ENCODE results near the gene SORD.
A peak's percentile ranks its signal among the peaks of the same experiment; 100 is the strongest.
"Not testable (repeated sequence)": the region's sequence is repeated elsewhere in the genome, so short reads cannot be mapped to it uniquely, and the experiment has no call there.

Gene SORD

GRCh38 chr15:45023659-45024225 is 747 bp downstream of the SORD start:
- DNase-seq (ENCODE audit: low read depth in 2 of 3, low spot score in 2 of 3) = no peak

DNA sequence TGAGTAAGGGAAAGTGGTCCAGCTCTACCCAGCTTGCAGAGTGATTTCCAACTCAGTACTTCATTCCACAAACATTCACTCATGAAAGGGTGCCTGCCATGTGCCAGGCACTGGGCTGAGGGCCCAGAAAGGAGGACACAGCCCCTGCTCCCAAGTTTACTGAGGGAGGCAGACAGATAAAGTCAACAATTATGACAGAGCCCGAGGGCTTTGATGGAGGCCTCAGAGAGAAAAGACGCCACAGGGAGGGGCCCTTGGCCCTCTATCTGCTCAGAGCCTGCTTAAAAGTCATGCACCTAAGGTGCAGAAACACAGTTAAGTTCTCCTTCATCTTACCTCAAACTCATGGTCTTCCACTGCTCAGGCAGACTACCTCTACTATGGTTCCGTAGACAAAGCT is 1.7 kb downstream of the SORD start:
- not testable (repeated sequence) for DNase-seq (ENCODE audit: low read depth in 2 of 3, low spot score in 2 of 3)

DNA sequence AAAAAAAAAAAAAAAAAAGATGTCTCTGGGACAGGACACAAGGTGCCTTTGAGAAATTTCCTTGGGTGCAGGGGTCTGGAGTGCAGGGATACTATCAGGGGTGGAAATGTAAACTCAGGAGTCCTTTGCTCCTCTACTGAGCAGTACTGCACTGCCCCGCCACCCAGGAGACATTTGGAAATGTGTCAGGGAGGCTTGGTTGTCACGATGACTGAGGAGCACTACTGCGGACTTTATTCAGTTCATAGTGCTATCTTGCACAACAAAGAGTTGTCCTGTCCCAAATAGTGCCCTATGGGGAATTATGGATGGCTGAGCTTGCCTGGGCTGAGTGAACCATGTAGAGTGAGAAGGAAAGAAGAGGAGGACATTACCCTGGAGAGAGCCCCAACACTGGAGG is 2.6 kb downstream of the SORD start:
- not testable (repeated sequence) for DNase-seq (ENCODE audit: low read depth in 2 of 3, low spot score in 2 of 3)

- no peak for DNase-seq (ENCODE audit: low read depth in 2 of 3, low spot score in 2 of 3)
These were observed 3.7 kb downstream of the SORD start for GRCh38 chr15:45026651-45027190.

DNA sequence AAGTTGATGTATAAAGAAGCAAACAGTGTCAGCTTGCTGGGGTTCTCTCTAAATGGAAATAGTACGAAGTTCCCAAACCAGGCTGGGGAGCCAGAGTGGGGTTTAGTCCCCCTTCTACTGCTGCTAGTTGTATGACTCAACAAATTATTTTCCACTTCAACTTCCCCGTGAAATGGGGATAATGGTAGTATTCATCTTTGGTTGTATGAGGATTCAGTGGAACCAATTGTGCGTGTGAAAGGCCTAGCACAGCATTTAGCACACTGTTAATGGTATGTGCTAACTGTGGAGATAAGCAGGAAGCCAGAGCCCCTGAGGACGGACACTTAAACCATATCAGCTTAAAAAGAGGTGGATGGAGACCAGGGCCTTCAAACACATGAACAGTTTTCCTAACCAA is 4.2 kb downstream of the SORD start:
- DNase-seq (ENCODE audit: low read depth in 2 of 3, low spot score in 2 of 3) = no peak

DNA sequence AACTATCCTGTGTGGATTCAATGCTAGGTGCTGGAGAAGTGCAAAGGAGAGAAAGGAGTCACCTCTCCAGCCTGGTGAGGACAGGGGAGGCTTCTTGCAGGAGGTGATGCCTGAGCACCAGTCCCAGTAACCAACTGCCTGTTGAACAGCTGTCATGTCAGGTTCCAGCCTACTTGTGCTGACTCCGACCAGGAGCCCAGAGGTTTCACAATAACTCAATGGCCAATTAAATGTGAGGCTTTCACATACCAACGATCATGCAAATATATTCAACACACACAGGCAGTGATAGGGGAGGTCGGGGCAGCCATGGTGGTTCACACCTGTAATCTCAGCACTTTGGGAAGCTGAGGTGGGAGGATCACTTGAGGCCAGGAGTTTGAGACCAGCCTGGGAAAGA is 7.7 kb downstream of the SORD start:
- DNase-seq (ENCODE audit: low read depth in 2 of 3, low spot score in 2 of 3) = no peak

- DNase-seq (ENCODE audit: low read depth in 2 of 3, low spot score in 2 of 3) = not testable (repeated sequence)
These were observed 8.6 kb downstream of the SORD start for GRCh38 chr15:45031522-45032028.

- not testable (repeated sequence) for DNase-seq (ENCODE audit: low read depth in 2 of 3, low spot score in 2 of 3)
These were observed 9.5 kb downstream of the SORD start for GRCh38 chr15:45032501-45032900.

GRCh38 chr15:45034087-45034486 is 11.1 kb downstream of the SORD start:
- not testable (repeated sequence) for DNase-seq (ENCODE audit: low read depth in 2 of 3, low spot score in 2 of 3)

DNA sequence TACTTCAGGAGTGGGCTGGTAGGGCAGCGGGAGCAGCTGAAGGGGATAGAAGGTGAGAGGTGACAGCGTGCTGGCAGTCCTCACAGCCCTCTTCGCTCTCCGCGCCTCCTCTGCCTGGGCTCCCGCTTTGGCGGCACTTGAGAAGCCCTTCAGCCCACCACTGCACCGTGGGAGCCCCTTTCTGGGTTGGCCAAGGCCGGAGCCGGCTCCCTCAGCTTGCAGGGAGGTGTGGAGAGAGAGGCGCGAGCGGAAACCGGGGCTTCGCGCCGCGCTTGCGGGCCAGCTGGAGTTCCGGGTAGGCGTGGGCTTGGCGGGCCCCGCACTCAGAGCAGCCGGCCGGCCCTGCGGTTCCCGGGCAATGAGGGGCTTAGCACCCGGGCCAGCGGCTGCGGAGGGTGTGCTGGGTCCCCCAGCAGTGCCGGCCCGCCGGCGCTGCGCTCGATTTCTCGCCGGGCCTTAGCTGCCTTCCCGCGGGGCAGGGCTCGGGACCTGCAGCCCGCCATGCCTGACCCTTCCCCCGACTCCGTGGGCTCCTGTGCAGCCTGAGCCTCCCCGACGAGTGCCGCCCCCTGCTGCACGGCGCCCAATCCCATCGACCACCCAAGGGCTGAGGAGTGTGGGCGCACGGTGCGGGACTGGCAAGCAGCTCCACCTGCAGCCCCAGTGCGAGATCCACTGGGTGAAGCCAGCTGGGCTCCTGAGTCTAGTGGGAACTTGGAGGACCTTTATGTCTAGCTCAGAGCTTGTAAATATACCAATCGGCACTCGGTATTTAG is 11.8 kb downstream of the SORD start:
- not testable (repeated sequence) for DNase-seq (ENCODE audit: low read depth in 2 of 3, low spot score in 2 of 3)

GRCh38 chr15:45036812-45037781 is 14.1 kb downstream of the SORD start:
- peak in 2 of 3 experiments; percentile 18 to 43 for DNase-seq (ENCODE audit: low read depth in 2 of 3, low spot score in 2 of 3)

DNA sequence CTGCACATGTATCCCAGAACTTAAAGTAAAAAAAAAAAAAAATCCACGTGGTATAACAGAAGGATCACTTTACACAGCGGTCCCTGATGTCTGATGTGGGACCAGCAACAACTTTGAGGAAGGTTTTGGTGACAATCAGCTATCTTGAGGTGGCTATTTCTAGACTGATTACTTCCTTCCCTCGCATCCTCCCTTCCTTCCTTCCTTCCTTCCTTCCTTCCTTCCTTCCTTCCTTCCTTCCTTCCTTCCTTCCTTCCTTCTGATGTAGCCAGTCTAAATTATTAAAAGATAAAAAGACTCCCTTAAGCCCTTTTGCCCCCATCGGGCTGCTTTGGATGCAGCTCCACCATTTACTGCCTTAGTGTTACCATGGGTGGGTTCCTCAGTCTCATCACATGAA is 14.9 kb downstream of the SORD start:
- DNase-seq (ENCODE audit: low read depth in 2 of 3, low spot score in 2 of 3) = no peak

DNA sequence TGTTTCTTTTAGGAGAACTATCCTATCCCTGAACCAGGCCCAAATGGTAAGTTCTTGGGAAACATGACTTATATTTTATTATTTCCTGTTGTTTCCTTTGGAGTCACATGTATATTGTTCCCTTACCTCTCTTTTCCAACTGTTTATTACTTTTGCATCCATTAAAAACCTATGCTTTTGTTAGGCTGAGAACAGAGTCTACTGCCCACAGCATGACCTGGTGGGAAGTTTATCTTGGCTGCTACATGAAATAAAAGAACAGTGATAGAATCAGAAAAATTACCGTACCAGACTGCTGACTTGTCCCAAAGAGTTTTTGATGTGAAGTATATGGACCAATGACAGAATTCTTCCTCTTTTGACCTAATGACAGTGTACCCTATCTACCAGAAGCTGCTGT is 17.4 kb downstream of the SORD start:
- not testable (repeated sequence) for DNase-seq (ENCODE audit: low read depth in 2 of 3, low spot score in 2 of 3)

- DNase-seq (ENCODE audit: low read depth in 2 of 3, low spot score in 2 of 3) = not testable (repeated sequence)
These were observed 18.5 kb downstream of the SORD start for GRCh38 chr15:45041538-45041937.

DNA sequence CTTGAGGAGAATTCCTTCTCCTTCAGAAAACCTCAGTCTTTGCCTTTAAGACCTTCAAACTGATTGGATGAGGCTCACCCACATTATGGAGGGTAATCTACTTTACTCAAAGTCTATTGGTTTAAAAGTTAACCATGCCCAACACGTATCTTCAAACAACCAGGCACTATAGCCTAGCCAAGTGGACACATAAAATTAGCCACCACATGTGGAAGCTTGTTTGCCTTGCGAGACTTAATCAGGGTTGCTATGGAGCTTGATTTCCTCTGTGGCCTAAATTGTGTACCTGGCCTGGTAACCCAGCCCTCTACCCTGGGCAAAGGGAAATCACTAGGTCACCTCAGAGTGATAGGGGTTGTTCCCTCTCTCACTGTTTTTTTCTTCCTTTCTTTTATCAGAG is 19.9 kb downstream of the SORD start:
- DNase-seq (ENCODE audit: low read depth in 2 of 3, low spot score in 2 of 3) = not testable (repeated sequence)

DNA sequence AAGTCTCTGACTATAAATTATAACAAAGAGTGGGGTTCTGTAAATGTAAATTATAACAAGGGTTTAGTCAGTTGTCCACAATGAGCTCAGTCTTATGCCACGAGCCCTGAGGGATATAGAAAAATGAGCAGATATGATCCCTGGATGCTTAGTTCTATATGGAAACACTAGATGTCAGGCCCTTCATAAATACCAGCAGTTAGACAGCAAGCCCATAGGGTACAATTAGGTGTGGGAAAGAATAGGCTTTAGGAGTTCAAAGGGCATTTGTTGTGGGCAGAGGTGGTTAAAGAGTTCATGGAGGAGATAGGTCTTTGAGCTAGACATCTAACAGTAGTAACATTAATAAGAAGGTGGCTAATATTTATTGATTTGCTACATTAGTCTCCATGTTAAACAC is 21.3 kb downstream of the SORD start:
- DNase-seq (ENCODE audit: low read depth in 2 of 3, low spot score in 2 of 3) = not testable (repeated sequence)

DNA sequence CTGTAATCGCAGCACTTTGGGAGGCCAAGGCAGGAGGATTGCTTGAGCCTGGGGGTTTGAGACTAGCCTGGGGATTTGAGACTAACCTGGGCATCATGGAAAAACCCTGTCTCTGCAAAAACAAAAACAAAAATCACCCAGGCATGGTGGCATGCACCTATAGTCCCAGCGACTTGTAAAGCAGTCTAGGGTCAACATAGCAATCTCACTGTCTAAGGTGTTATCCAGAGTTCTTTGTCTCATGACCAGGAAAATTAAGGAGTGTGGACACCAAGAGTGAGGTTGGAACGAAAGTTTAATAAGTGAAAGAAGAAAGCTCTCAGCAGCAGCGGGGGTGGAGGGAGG is 25.4 kb downstream of the SORD start:
- not testable (repeated sequence) for DNase-seq (ENCODE audit: low read depth in 2 of 3, low spot score in 2 of 3)

DNA sequence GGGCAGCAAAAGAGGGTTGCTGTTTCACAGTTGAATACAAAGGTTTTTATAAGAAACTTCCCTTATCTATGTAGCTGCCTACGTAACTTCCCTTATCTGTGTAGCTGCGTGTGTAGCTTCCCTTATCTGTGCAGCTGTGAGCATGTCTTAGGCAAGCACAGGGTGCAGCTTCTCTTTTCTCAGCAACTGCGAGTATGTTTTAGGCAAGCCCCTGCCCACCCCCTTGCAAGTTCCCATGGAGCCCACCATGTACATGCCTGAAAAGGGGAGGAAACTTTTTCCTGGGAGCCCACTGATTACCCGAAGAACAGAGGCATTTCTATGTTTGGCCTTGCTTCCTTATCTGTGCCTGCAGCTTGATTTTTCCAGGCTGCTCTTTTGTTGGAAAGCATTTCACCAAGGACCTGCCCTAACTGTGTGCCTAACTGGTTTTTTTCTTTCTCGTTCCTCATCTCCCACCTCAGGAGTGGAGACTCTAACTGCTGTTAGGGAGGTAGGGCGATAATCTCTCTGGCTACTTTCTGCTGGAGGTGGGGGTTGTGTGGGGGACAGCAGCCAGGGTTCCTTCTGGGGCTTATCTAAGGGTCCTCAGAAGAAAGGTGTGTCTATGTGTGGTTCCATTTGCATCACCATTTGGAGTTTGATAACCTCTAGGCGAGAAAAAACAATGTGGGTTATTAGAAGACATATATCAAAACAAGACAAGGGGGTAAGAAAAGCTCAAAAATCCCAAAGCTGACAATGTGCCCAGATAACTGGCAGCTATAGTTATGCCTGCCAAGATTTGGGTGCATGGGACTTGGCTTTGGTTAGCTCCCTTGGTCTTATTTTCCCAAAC is 26.0 kb downstream of the SORD start:
- DNase-seq (ENCODE audit: low read depth in 2 of 3, low spot score in 2 of 3) = no peak

DNA sequence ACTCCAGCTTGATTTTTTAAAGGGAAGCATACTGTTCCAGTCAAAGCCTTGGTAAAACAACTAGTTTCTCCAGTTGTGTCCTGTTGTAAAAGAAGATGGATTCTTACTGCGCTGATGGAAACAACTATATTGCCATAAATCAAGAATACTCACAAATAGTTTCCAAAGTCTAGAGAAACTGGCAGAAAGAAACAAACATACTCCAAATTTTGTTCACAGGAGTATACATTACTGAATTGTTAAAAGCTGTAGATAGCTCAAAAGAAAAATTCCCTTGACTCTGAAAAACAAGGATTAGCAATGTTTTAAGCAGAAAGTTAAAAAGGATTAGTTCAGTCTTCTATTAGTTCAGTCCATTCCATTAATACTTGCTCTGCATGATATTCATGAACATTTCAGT is 27.6 kb downstream of the SORD start:
- no peak for DNase-seq (ENCODE audit: low read depth in 2 of 3, low spot score in 2 of 3)

GRCh38 chr15:45052676-45053075 is 29.7 kb downstream of the SORD start:
- DNase-seq (ENCODE audit: low read depth in 2 of 3, low spot score in 2 of 3) = not testable (repeated sequence)

Measured in activated CD8-positive, alpha-beta memory T cell treated with anti-CD3 and anti-CD28 coated beads for 48 hours (primary cell).